Measurements from ENCODE around the gene ENTR1. TPM values are rescaled to one million over a fixed set of nuclear protein-coding genes. Genes with fewer than 3 reads are reported as not detected.

Gene ENTR1
- total RNA-seq, 1 donor from 2014 or later = 101 TPM

GRCh38 chr9:136442265-136442664 lies 31.9 kb upstream of the ENTR1 start:
- ATAC-seq (ENCODE audit: low read depth) (no peak), DNase-seq (no peak)
- H3K27me3 Mint-ChIP-seq = no peaks in the 10 kb centered on the region
- H3K36me3 Mint-ChIP-seq (ENCODE audit: low read depth) = peaks cover 56% of the 10 kb centered on the region
- CTCF ChIA-PET = no interaction called here
- no peaks in the 10 kb centered on the region for H3K9me3 Mint-ChIP-seq
- intact Hi-C loops (cut with micrococcal nuclease) = no loop called here
- H3K4me1 Mint-ChIP-seq = peaks cover 19% of the 10 kb centered on the region
- TF ChIP-seq, protein P1, sequence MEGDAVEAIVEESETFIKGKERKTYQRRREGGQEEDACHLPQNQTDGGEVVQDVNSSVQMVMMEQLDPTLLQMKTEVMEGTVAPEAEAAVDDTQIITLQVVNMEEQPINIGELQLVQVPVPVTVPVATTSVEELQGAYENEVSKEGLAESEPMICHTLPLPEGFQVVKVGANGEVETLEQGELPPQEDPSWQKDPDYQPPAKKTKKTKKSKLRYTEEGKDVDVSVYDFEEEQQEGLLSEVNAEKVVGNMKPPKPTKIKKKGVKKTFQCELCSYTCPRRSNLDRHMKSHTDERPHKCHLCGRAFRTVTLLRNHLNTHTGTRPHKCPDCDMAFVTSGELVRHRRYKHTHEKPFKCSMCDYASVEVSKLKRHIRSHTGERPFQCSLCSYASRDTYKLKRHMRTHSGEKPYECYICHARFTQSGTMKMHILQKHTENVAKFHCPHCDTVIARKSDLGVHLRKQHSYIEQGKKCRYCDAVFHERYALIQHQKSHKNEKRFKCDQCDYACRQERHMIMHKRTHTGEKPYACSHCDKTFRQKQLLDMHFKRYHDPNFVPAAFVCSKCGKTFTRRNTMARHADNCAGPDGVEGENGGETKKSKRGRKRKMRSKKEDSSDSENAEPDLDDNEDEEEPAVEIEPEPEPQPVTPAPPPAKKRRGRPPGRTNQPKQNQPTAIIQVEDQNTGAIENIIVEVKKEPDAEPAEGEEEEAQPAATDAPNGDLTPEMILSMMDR (IDR thresholded peaks at IDR 0.05) = no peak
- H3K4me3 Mint-ChIP-seq = no peak overlapping the region
- H3K27ac Mint-ChIP-seq = no peak overlapping the region
- POLR2A ChIA-PET = no interaction called here

DNA sequence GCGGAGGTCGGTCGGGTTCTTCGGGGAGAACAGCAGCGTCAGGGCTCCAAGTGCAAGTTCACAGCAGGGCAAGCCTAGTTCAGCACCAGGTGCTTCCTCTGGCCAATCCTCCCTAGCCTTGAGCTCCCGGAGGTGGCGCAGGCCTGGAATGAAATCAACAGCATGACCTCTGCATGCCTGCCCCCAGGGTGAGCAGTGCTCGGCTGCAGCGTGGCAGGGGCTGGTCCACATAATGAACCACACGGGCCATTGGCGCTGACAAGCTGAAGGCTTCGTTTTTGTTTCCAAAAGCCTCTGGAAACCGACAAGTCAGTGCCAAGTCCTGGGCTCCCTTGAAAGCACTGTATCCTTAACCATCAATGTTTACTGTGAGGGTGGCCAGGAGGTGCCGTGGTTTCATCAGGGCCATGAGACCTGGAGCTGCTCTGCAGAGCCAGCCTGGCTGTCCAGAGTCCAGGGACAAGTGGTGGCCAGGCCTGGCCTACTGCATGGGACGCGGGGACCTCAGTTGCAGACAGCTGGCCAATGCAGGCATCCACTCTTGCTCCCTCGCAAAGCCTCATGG lies 31.3 kb upstream of the ENTR1 start:
- Mint-ChIP-seq H3K27me3 (no peaks in the 10 kb centered on the region), H3K9me3 (no peaks in the 10 kb centered on the region), H3K36me3 (ENCODE audit: low read depth) (peaks cover 56% of the 10 kb centered on the region), H3K4me1 (peaks cover 20% of the 10 kb centered on the region), H3K4me3 (no peak overlapping the region), H3K27ac (no peak overlapping the region)
- intact Hi-C loops (cut with micrococcal nuclease) = no loop called here
- ATAC-seq (ENCODE audit: low read depth) = no peak
- CTCF ChIA-PET = no interaction called here
- POLR2A ChIA-PET = interaction anchor here (0.6 kb wide), 1 partner anchor 17 kb away, joined by 3 read pairs; no protein-coding TSS in a partner anchor
- DNase-seq = no peak
- TF ChIP-seq, protein P1 (IDR thresholded peaks at IDR 0.05) = no peak

DNA sequence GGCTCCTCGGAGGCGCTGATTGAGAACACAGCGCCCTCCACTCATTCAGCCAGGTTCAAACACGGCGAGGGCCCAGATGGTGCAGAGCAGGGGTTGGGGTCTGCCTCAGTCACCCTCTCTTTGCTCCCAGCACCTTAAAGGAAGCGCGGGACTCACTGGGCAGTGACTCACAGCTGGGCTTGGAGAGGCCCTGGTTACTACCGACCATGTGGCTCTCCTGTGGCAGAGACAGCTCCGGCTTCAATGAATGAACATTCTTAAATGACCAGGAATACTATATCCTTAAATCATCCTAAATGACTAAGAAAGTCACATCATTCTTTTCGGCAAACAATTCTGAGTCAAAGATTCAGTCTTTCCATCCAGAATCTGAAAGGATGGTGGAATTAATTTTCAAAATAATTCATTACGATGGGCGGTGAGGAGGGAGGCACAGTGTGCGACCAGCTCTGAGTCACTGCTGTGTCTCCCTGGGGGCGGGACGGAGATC lies 30.8 kb upstream of the ENTR1 start:
- H3K36me3 Mint-ChIP-seq (ENCODE audit: low read depth) = peaks cover 55% of the 10 kb centered on the region
- CTCF ChIA-PET = no interaction called here
- POLR2A ChIA-PET = interaction anchor here (0.6 to 1.2 kb wide), 3 partner anchors 17 to 288 kb away, joined by 3 read pairs; no protein-coding TSS in a partner anchor
- DNase-seq = no peak
- peaks cover 22% of the 10 kb centered on the region for H3K4me1 Mint-ChIP-seq
- ATAC-seq (ENCODE audit: low read depth) = no peak
- no peaks in the 10 kb centered on the region for H3K9me3 Mint-ChIP-seq
- H3K27ac Mint-ChIP-seq = no peak overlapping the region
- TF ChIP-seq, protein P1 (IDR thresholded peaks at IDR 0.05) = no peak
- intact Hi-C loops (cut with micrococcal nuclease) = no loop called here
- no peak overlapping the region for H3K4me3 Mint-ChIP-seq
- H3K27me3 Mint-ChIP-seq = no peaks in the 10 kb centered on the region

GRCh38 chr9:136439481-136440408 lies 29.3 kb upstream of the ENTR1 start, which contains the start of gene INPP5E:
INPP5E (minus strand) TSS chr9:136439845; CDS start chr9:136439419, 426 bp downstream.
- no peaks in the 10 kb centered on the region for H3K9me3 Mint-ChIP-seq
- peak within 1 kb of the TSS; percentile 53 for H3K27ac Mint-ChIP-seq
- H3K27me3 Mint-ChIP-seq = no peaks in the 10 kb centered on the region
- ATAC-seq (ENCODE audit: low read depth) (peak; percentile 82), DNase-seq (peak; percentile 99)
- peaks cover 26% of the 10 kb centered on the region for H3K4me1 Mint-ChIP-seq
- peak within 1 kb of the TSS; percentile 84 for H3K4me3 Mint-ChIP-seq
- intact Hi-C loops (cut with micrococcal nuclease) = loop anchor here (1.0 to 2.0 kb wide), 4 partner anchors 29 to 77 kb away; partner anchors contain the start of genes DNLZ, ENTR1, PMPCA and SEC16A
- peaks cover 50% of the 10 kb centered on the region for H3K36me3 Mint-ChIP-seq (ENCODE audit: low read depth)
- ChIA-PET CTCF (interaction anchor here (1.3 kb wide), 1 partner anchor 100 kb away, joined by 3 read pairs; no protein-coding TSS in a partner anchor), POLR2A (interaction anchor here (1.2 to 1.6 kb wide), 3 partner anchors 25 to 36 kb away, joined by 3 to 8 read pairs (median 4); no protein-coding TSS in a partner anchor)
- TF ChIP-seq, protein P1 (IDR thresholded peaks at IDR 0.05) = no peak

Data from activated B cell treated with CpG ODN at 0.5 μM for 24 hours (primary cell).